ENCODE results near the gene ZNF181. TPM values are rescaled to one million over a fixed set of nuclear protein-coding genes. Genes with fewer than 3 reads are reported as not detected.

The ZNF181 gene
- total and polyA plus RNA-seq, 2 experiments from 2014 or later = 7.4 to 18.9 TPM

DNA sequence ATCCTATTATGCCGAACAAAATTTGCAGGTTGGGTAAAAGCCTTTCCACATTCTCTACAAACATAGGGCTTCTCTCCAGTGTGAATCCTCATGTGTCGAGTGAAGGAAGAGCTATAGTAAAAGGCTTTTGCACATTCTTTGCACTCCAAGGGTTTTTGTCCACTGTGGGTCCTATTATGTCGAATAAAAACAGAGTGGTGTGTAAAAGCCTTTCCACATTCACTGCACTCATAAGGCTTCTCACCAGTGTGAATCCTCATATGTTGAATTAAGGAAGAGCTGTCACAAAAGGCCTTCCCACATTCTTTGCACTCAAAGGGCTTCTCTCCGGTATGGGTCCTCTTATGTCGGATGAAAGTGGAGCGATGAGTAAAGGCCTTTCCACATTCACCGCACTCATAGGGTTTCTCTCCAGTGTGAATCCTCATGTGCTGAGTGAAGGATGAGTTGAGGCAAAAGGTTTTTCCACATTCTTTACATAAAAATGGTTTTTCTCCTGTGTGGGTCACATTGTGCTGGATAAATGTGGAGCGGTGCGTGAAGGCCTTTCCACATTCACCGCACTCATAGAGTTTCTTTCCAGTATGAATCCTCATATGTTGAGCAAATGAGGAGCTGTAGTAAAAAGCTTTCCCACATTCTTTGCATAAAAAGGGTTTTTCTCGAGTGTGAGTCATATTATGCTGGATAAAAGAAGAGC, 25.3 kb downstream of the ZNF181 start:
- Mint-ChIP-seq H3K9me3 (peaks cover 91% of the 10 kb centered on the region), H3K36me3 (ENCODE audit: low read depth) (peaks cover 67% of the 10 kb centered on the region), H3K27ac (no peak overlapping the region), H3K4me1 (no peaks in the 10 kb centered on the region), H3K4me3 (no peak overlapping the region), H3K27me3 (ENCODE audit: insufficient read depth, low read depth, poor library complexity) (no peaks in the 10 kb centered on the region)
- Histone ChIP-seq H3K9me2 (ENCODE audit: insufficient read depth) (no peaks in the 10 kb centered on the region), H3K36me3 (ENCODE audit: insufficient read depth) (peaks cover 26% of the 10 kb centered on the region), H3K4me2 (no peak overlapping the region), H2AFZ (no peak overlapping the region), H3K27me3 (ENCODE audit: insufficient read depth) (no peaks in the 10 kb centered on the region), H3K4me3 (no peak overlapping the region), H3K79me2 (replicated peaks; ENCODE audit: insufficient read depth) (no peaks in the 10 kb centered on the region), H4K20me1 (replicated peaks; ENCODE audit: insufficient read depth) (no peaks in the 10 kb centered on the region), H3K4me1 (ENCODE audit: insufficient read depth) (no peaks in the 10 kb centered on the region), H3K27ac (ENCODE audit: low read depth) (no peak overlapping the region), H3F3A (replicated peaks; ENCODE audit: low read depth) (no peaks in the 10 kb centered on the region)
- DNase-seq (ENCODE audit: low spot score) = no peak
- no peak for ATAC-seq
- TF ChIP-seq ETS1 (IDR thresholded peaks at IDR 0.05) (no peak), CREB1 (CRISPR knock-in tag; IDR thresholded peaks at IDR 0.05; ENCODE audit: low read depth) (no peak), EZH2phosphoT487 (IDR thresholded peaks at IDR 0.05; ENCODE audit: unreplicated experiment) (no peak), STAT1 (IDR thresholded peaks at IDR 0.05; ENCODE audit: unreplicated experiment) (no peak)

DNA sequence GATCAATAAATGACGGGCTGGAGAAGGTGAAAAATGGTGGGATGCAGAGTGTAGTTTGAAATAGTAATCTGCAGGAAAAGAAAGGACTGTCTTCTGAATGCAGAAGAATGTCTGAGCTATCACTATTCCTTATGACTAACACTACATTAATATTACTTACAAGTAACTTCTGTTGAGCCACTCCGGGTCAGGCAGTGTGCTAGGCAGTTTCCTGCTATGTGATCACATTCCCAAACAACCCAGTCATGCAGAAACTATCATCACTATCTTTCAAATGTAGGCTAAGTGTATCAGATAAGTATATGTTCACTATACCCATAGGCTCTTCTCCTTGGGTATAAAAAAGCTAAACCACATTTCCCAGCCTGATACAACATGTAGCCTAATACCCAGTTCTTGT, 32.3 kb downstream of the ZNF181 start:
- peaks cover 20% of the 10 kb centered on the region for H3K36me3 ChIP-seq (ENCODE audit: insufficient read depth)
- peaks cover 38% of the 10 kb centered on the region for H3K9me3 Mint-ChIP-seq
- H3K4me1 Mint-ChIP-seq = no peaks in the 10 kb centered on the region; the same call in 2 of the 3 replicates
- no peak overlapping the region for H3K4me2 ChIP-seq
- no peak overlapping the region for H2AFZ ChIP-seq
- no peak overlapping the region for H3K4me3 Mint-ChIP-seq
- no peaks in the 10 kb centered on the region for H3K79me2 ChIP-seq (replicated peaks; ENCODE audit: insufficient read depth)
- no peak overlapping the region for H3K4me3 ChIP-seq
- H4K20me1 ChIP-seq (replicated peaks; ENCODE audit: insufficient read depth) = no peaks in the 10 kb centered on the region
- H3K27me3 ChIP-seq (ENCODE audit: insufficient read depth) = no peaks in the 10 kb centered on the region
- H3K9me2 ChIP-seq (ENCODE audit: insufficient read depth) = no peaks in the 10 kb centered on the region
- no peak for DNase-seq (ENCODE audit: low spot score)
- TF ChIP-seq STAT1 (IDR thresholded peaks at IDR 0.05; ENCODE audit: unreplicated experiment) (no peak), ETS1 (IDR thresholded peaks at IDR 0.05) (no peak), ZNF331 (CRISPR knock-in tag; IDR thresholded peaks at IDR 0.05; ENCODE audit: low read depth) (no peak), NANOG (IDR thresholded peaks at IDR 0.05; ENCODE audit: borderline replicate concordance) (no peak), CREB1 (CRISPR knock-in tag; IDR thresholded peaks at IDR 0.05; ENCODE audit: low read depth) (no peak), EZH2 (IDR thresholded peaks at IDR 0.05; ENCODE audit: low read depth, unreplicated experiment) (no peak), ZNF114 (CRISPR knock-in tag; IDR thresholded peaks at IDR 0.05) (no peak), JUNB (IDR thresholded peaks at IDR 0.05; ENCODE audit: unreplicated experiment) (no peak), REST (IDR thresholded peaks at IDR 0.05; ENCODE audit: unreplicated experiment) (no peak)
- ATAC-seq = no peak
- peaks cover 2% of the 10 kb centered on the region for H3K27me3 Mint-ChIP-seq (ENCODE audit: insufficient read depth, low read depth, poor library complexity)
- H3K27ac Mint-ChIP-seq = no peak overlapping the region
- H3F3A ChIP-seq (replicated peaks; ENCODE audit: low read depth) = no peaks in the 10 kb centered on the region
- H3K27ac ChIP-seq (ENCODE audit: low read depth) = no peak overlapping the region
- H3K4me1 ChIP-seq (ENCODE audit: insufficient read depth) = no peaks in the 10 kb centered on the region
- H3K36me3 Mint-ChIP-seq (ENCODE audit: low read depth) = peaks cover 64% of the 10 kb centered on the region
